Lower leg skin (tissue), 3 donors: ENCODE data around the gene BBIP1.

Experiments used
- POLR2A ChIP-seq, 2 donors: fragments of 450-650 bp; IDR thresholded peaks; one replicate each; pipeline ENCODE4 v1.6.1; 2016 to 2017; ENCODE audit warnings: antibody characterized with exemption in 2 of 2, mild to moderate bottlenecking in 1 of 2, moderate library complexity in 1 of 2
- TF ChIP-seq, protein P1 (sequence below), 3 donors: fragments of 450-650 bp; IDR thresholded peaks; one replicate each; pipeline ENCODE4 v1.5.1; 2016; ENCODE audit warnings: antibody characterized with exemption in 3 of 3, mild to moderate bottlenecking in 3 of 3, moderate library complexity in 2 of 3

DNA sequence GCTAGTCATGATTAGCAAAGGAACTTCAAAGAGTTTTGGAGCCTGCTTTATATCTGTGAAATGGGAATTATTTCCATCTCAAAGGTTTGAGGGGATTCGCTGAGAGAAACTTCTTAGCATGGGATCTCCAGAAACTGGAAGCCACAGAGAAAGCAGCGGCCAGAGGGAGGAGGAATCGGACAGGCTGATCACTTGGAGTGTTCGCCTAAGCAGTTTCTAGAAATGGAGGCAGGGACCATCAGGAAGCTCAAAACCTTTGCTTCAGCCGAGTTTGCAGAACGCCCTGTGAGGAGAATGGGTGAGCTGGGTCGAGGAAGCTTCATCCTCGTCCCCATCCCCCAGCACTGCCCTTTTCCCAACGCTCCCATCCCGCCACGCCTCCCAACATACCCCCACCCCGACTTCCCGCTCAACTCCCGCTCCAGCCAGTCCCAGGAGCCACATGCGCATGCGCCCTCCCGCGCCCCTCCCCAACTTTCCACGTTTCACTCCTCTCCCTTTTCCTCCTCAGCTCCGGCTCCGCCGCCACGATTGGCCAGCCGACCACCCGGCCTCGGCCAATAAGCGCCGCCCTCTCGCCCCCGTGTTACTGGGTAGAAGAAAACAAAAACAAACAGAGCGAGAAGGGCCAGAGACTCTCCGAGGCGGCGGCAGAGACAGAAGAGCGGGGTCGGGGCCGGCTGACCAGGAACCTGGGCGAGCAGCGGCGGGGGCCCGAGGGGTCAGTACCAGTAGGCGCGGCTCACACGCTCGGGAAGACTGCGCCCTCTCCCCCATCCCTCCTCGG, 47.5 kb downstream of the BBIP1 start, which contains the start of gene PDCD4:
- TF ChIP-seq POLR2A (IDR thresholded peaks at IDR 0.05), result peak in 1 of 2 donors; percentile 80
- TF ChIP-seq, protein P1, sequence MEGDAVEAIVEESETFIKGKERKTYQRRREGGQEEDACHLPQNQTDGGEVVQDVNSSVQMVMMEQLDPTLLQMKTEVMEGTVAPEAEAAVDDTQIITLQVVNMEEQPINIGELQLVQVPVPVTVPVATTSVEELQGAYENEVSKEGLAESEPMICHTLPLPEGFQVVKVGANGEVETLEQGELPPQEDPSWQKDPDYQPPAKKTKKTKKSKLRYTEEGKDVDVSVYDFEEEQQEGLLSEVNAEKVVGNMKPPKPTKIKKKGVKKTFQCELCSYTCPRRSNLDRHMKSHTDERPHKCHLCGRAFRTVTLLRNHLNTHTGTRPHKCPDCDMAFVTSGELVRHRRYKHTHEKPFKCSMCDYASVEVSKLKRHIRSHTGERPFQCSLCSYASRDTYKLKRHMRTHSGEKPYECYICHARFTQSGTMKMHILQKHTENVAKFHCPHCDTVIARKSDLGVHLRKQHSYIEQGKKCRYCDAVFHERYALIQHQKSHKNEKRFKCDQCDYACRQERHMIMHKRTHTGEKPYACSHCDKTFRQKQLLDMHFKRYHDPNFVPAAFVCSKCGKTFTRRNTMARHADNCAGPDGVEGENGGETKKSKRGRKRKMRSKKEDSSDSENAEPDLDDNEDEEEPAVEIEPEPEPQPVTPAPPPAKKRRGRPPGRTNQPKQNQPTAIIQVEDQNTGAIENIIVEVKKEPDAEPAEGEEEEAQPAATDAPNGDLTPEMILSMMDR (IDR thresholded peaks at IDR 0.05), result no peak
